ENCODE results near the gene ZNF175. TPM values are rescaled to one million over a fixed set of nuclear protein-coding genes. Genes with fewer than 3 reads are reported as not detected.

ZNF175 gene
- polyA plus RNA-seq, 1 donor (not counting 4 experiments of a cell fraction or from before 2014, with no cell fraction given) = 3.8 TPM

- Histone ChIP-seq H4K20me1 (ENCODE audit: control insufficient read depth, extremely low read depth, insufficient read depth, low read length) (no peaks in the 10 kb centered on the region), H3K4me2 (ENCODE audit: control insufficient read depth, extremely low read depth, insufficient read depth, low read depth, low read length) (no peak overlapping the region), H3K9me3 (ENCODE audit: control insufficient read depth, low read depth, low read length) (no peaks in the 10 kb centered on the region), H3K27me3 (ENCODE audit: control insufficient read depth, extremely low read depth, insufficient read depth, low read length) (no peaks in the 10 kb centered on the region), H3K36me3 (ENCODE audit: control insufficient read depth in 2 of 2, extremely low read depth in 1 of 2, insufficient read depth in 2 of 2, low read length in 2 of 2) (no peaks in the 10 kb centered on the region), H3K4me3 (ENCODE audit: control insufficient read depth in 2 of 3, extremely low read depth in 1 of 3, insufficient read depth in 2 of 3, low read depth in 1 of 3, low read length in 3 of 3) (no peak overlapping the region), H3K27ac (ENCODE audit: control insufficient read depth, insufficient read depth, low read length) (no peak overlapping the region), H3K4me1 (ENCODE audit: control insufficient read depth, extremely low read depth, insufficient read depth, low read length) (no peaks in the 10 kb centered on the region), H3K9ac (ENCODE audit: control insufficient read depth, extremely low read depth, insufficient read depth, low read length) (no peak overlapping the region), H3K9me1 (ENCODE audit: control insufficient read depth, extremely low read depth, insufficient read depth, low read length) (no peaks in the 10 kb centered on the region), H3K79me2 (ENCODE audit: control insufficient read depth, insufficient read depth, low read length) (no peaks in the 10 kb centered on the region), H2AFZ (ENCODE audit: control insufficient read depth, low read length) (no peak overlapping the region)
- TF ChIP-seq EZH2 (IDR thresholded peaks at IDR 0.05; ENCODE audit: low read length) = no peak
- TF ChIP-seq, protein P1, sequence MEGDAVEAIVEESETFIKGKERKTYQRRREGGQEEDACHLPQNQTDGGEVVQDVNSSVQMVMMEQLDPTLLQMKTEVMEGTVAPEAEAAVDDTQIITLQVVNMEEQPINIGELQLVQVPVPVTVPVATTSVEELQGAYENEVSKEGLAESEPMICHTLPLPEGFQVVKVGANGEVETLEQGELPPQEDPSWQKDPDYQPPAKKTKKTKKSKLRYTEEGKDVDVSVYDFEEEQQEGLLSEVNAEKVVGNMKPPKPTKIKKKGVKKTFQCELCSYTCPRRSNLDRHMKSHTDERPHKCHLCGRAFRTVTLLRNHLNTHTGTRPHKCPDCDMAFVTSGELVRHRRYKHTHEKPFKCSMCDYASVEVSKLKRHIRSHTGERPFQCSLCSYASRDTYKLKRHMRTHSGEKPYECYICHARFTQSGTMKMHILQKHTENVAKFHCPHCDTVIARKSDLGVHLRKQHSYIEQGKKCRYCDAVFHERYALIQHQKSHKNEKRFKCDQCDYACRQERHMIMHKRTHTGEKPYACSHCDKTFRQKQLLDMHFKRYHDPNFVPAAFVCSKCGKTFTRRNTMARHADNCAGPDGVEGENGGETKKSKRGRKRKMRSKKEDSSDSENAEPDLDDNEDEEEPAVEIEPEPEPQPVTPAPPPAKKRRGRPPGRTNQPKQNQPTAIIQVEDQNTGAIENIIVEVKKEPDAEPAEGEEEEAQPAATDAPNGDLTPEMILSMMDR (optimal IDR thresholded peaks at IDR 0.05 in 1 of 3, IDR thresholded peaks at IDR 0.05 in 1 of 3, conservative IDR thresholded peaks at IDR 0.05 in 1 of 3; ENCODE audit: extremely low read depth in 1 of 3, insufficient read depth in 2 of 3, low read length in 3 of 3) = no peak
- dilution Hi-C loops (cut with MboI; ENCODE audit: extremely low pct_ligation_motif_present, low sequenced_read_pairs) = no loop called here
- FAIRE-seq = no peak
- no peak for DNase-seq (ENCODE audit: low read depth, low spot score)
Measured at GRCh38 chr19:51530616-51531015, 40.5 kb upstream of the ZNF175 start.

- H3K4me1 ChIP-seq (ENCODE audit: control insufficient read depth, extremely low read depth, insufficient read depth, low read length) = no peaks in the 10 kb centered on the region
- H3K4me2 ChIP-seq (ENCODE audit: control insufficient read depth, extremely low read depth, insufficient read depth, low read depth, low read length) = no peak within 1 kb of the TSS
- H3K4me3 ChIP-seq (ENCODE audit: control insufficient read depth in 2 of 3, extremely low read depth in 1 of 3, insufficient read depth in 2 of 3, low read depth in 1 of 3, low read length in 3 of 3) = no peak within 1 kb of the TSS
- H3K27ac ChIP-seq (ENCODE audit: control insufficient read depth, insufficient read depth, low read length) = no peak within 1 kb of the TSS
- no peaks in the 10 kb centered on the region for H3K79me2 ChIP-seq (ENCODE audit: control insufficient read depth, insufficient read depth, low read length)
- H3K9me3 ChIP-seq (ENCODE audit: control insufficient read depth, low read depth, low read length) = no peaks in the 10 kb centered on the region
- no peak within 1 kb of the TSS for H2AFZ ChIP-seq (ENCODE audit: control insufficient read depth, low read length)
- TF ChIP-seq, protein P1 (optimal IDR thresholded peaks at IDR 0.05 in 1 of 3, IDR thresholded peaks at IDR 0.05 in 1 of 3, conservative IDR thresholded peaks at IDR 0.05 in 1 of 3; ENCODE audit: extremely low read depth in 1 of 3, insufficient read depth in 2 of 3, low read length in 3 of 3) = no peak
- TF ChIP-seq EZH2 (IDR thresholded peaks at IDR 0.05; ENCODE audit: low read length) = no peak
- no peaks in the 10 kb centered on the region for H3K36me3 ChIP-seq (ENCODE audit: control insufficient read depth in 2 of 2, extremely low read depth in 1 of 2, insufficient read depth in 2 of 2, low read length in 2 of 2)
- no peaks in the 10 kb centered on the region for H4K20me1 ChIP-seq (ENCODE audit: control insufficient read depth, extremely low read depth, insufficient read depth, low read length)
- H3K9me1 ChIP-seq (ENCODE audit: control insufficient read depth, extremely low read depth, insufficient read depth, low read length) = no peaks in the 10 kb centered on the region
- FAIRE-seq (no peak), DNase-seq (ENCODE audit: low read depth, low spot score) (no peak)
- dilution Hi-C loops (cut with MboI; ENCODE audit: extremely low pct_ligation_motif_present, low sequenced_read_pairs) = no loop called here
- no peak within 1 kb of the TSS for H3K9ac ChIP-seq (ENCODE audit: control insufficient read depth, extremely low read depth, insufficient read depth, low read length)
- H3K27me3 ChIP-seq (ENCODE audit: control insufficient read depth, extremely low read depth, insufficient read depth, low read length) = no peaks in the 10 kb centered on the region
Measured at GRCh38 chr19:51531349-51532315, 39.5 kb upstream of the ZNF175 start, which contains the start of gene SIGLEC6. Gene SIGLEC6 (minus strand): TSS chr19:51531670. CDS start chr19:51531648, 22 bp downstream.
